Psoas muscle (tissue), 8 donors: ENCODE measurements around the gene CYB561D2. TPM values are rescaled to one million over a fixed set of nuclear protein-coding genes. Genes with fewer than 3 reads are reported as not detected.

Experiments used
- ATAC-seq, 4 donors: fragments of 200-7000 bp; cut with Tn5 transposase; one replicate each; pipeline ENCODE4 v1.9.1; 2020; ENCODE audit warnings: moderate library complexity in 3 of 4, mild to moderate bottlenecking in 2 of 4
- DNase-seq, 2 donors: peaks; one replicate each; pipeline ENCODE4 v3.0.0-alpha.2; 2020
- H3K27ac ChIP-seq: fragments of 200-600 bp; one replicate; pipeline ENCODE4 v1.8.0; 2022
- H3K27me3 ChIP-seq, 3 donors: fragments of 200-600 bp in 1 of 3; one replicate each; pipeline versions ENCODE4 v1.6.1 to v1.8.0; 2013 to 2022; ENCODE audit warnings: low read length in 2 of 3, mild to moderate bottlenecking in 2 of 3, moderate library complexity in 1 of 3; ENCODE audit not compliant: insufficient read depth in 3 of 3
- H3K36me3 ChIP-seq, 2 donors: fragments of 200-600 bp in 1 of 2; one replicate each; pipeline versions ENCODE4 v1.6.1 to v1.8.0; 2013 to 2022; ENCODE audit warnings: low read depth in 1 of 2, mild to moderate bottlenecking in 1 of 2, moderate library complexity in 1 of 2; ENCODE audit not compliant: insufficient read depth in 1 of 2
- H3K4me1 ChIP-seq: fragments of 200-600 bp; one replicate; pipeline ENCODE4 v1.8.0; 2022
- H3K4me3 ChIP-seq: fragments of 200-600 bp; one replicate; pipeline ENCODE4 v1.8.0; 2022; ENCODE audit warnings: mild to moderate bottlenecking
- H3K9me3 ChIP-seq: fragments of 200-600 bp; one replicate; pipeline ENCODE4 v1.8.0; 2022
- CTCF ChIP-seq: fragments of 200-600 bp; IDR thresholded peaks from one replicate; pipeline ENCODE4 v1.8.0; 2022; ENCODE audit warnings: antibody characterized with exemption
- WGBS, 3 donors: extraction: QIAGEN DNeasy Blood & Tissue Kit; methylation state at CpG; one replicate each; pipeline versions ENCODE4 v1.1.6 to v1.1.7; 2013; 5-methylcytosine and 5-hydroxymethylcytosine counted together
- intact Hi-C, 2 donors: fragments of 100-400 bp; cut with DNase I; formaldehyde crosslinking; loops; one replicate each; pipeline versions ENCODE4 v1.11.0 to v1.14.2; 2022
- polyA plus RNA-seq, 3 donors: library from polyadenylated mRNA; stranded (reverse); fragments of 200-250 nt; gene quantifications; one replicate each; pipeline ENCODE4 v1.2.3, GENCODE V29; 2013
- total RNA-seq, 4 donors: library from RNA; stranded (reverse); fragmentation: NEBNext Ultra II Directional in 2 of 4; extraction: Animal tissue kit (Norgen Biotek cat#: 25700) in 2 of 4; gene quantifications; one replicate each; pipeline versions ENCODE4 v1.2.1 to v1.2.4, GENCODE V29; 2021 to 2023
- donor health status: healthy with polysubstance abuse.
- donor health status: DM: no; HTN: no; CAD: no; lungs with moderate emphysema.
- donor health status: Bipolar disorder and iron deficiency.
- donor health status: healthy.
- donor health status: DM: yes; HTN: yes; CAD: no.
- donor health status: DM: no; HTN: no; CAD: no.
- donor health status: DM: no; HTN: no; CAD: no.
- donor health status: DM: yes; HTN: yes; CAD: no.

The CYB561D2 gene
- total and polyA plus RNA-seq, 7 donors, result 5.7 to 34.8 (median 9.2) TPM

- intact Hi-C loops, result no loop called here
- ATAC-seq, result peak in 2 of 4 donors; percentile 3
- H3K27me3 ChIP-seq, result no peaks in the 10 kb centered on the region
- peak within 1 kb of the TSS; percentile 95 for H3K27ac ChIP-seq
- no peak for TF ChIP-seq CTCF
- WGBS, 3 donors, result 11 to 18% (median 12%) methylated on average over 68 to 85 of the region's 85 CpGs
- H3K4me3 ChIP-seq, result peak within 1 kb of the TSS; percentile 93
- no peaks in the 10 kb centered on the region for H3K36me3 ChIP-seq
- peak; percentile 78 to 86 for DNase-seq
- no peaks in the 10 kb centered on the region for H3K9me3 ChIP-seq
- H3K4me1 ChIP-seq, result peaks cover 29% of the 10 kb centered on the region
Observed at GRCh38 chr3:50340448-50341329, 10.0 kb upstream of the CYB561D2 start, which contains the start of gene RASSF1. RASSF1 (minus strand) TSS chr3:50340836; CDS start chr3:50340805, 31 bp downstream.

GRCh38 chr3:50341537-50341936 lies 9.1 kb upstream of the CYB561D2 start:
- 87 to 94% (median 93%) methylated on average over 8 to 9 of the region's 9 CpGs for WGBS, 3 donors
- Histone ChIP-seq H3K9me3 (no peaks in the 10 kb centered on the region), H3K4me1 (peaks cover 26% of the 10 kb centered on the region), H3K27ac (no peak overlapping the region), H3K27me3 (no peaks in the 10 kb centered on the region), H3K4me3 (peak overlapping the region; percentile 93), H3K36me3 (no peaks in the 10 kb centered on the region)
- intact Hi-C loops, result no loop called here
- no peak for ATAC-seq
- no peak for TF ChIP-seq CTCF
- DNase-seq, result no peak

- Histone ChIP-seq H3K9me3 (no peaks in the 10 kb centered on the region), H3K27ac (no peak overlapping the region), H3K4me3 (no peak overlapping the region), H3K27me3 (no peaks in the 10 kb centered on the region), H3K4me1 (peaks cover 26% of the 10 kb centered on the region), H3K36me3 (no peaks in the 10 kb centered on the region)
- ATAC-seq (no peak), DNase-seq (no peak)
- no peak for TF ChIP-seq CTCF
- intact Hi-C loops, result no loop called here
- WGBS, 3 donors, result 88 to 93% (median 90%) methylated on average over 13 of the region's 13 CpGs
Observed at GRCh38 chr3:50341996-50342650, 8.5 kb upstream of the CYB561D2 start.

- Histone ChIP-seq H3K36me3 (peaks cover 0 to 8% of the 10 kb centered on the region in 2 donors), H3K4me3 (no peak overlapping the region), H3K27ac (no peak overlapping the region), H3K9me3 (no peaks in the 10 kb centered on the region), H3K27me3 (no peaks in the 10 kb centered on the region), H3K4me1 (peaks cover 26% of the 10 kb centered on the region)
- TF ChIP-seq CTCF, result no peak
- intact Hi-C loops, result no loop called here
- no peak for ATAC-seq
- WGBS, 3 donors, result 84 to 89% (median 86%) methylated on average over 13 of the region's 13 CpGs
- no peak for DNase-seq
Observed at GRCh38 chr3:50342813-50343633, 7.6 kb upstream of the CYB561D2 start.
